H1 (cell line): ENCODE results near the gene ODC1. TPM values are rescaled to one million over a fixed set of nuclear protein-coding genes. Genes with fewer than 3 reads are reported as not detected.

Experiments
- CTCF ChIA-PET: fragments of 300-600 bp; sonication (Branson Sonifier 250); formaldehyde crosslinking; loops from one replicate; lab custom pipeline; 2021; ENCODE audit not compliant: partially characterized antibody; lab: Charles Lee
- POLR2A ChIA-PET: fragments of 300-600 bp; sonication (Branson Sonifier 250); formaldehyde crosslinking; loops from one replicate; lab custom pipeline; 2021; ENCODE audit warnings: inconsistent platforms; ENCODE audit not compliant: partially characterized antibody; lab: Charles Lee
- DNase-seq, 2 experiments: peaks; one replicate each; pipeline versions ENCODE4 v3.0.0 to v3.0.0-alpha.2; 2010 to 2022; ENCODE audit warnings: low spot score in 2 of 2, low read depth in 1 of 2, mixed read lengths in 1 of 2
- FAIRE-seq: peaks from 2 replicates; lab custom pipeline; 2011; peaks lifted over from hg19 to GRCh38; lab: Jason Lieb, UNC
- H2AFZ ChIP-seq: 2 replicates; pipeline ENCODE4 v1.8.1; 2012; ENCODE audit warnings: low read length, inconsistent platforms
- H2AK5ac ChIP-seq: 2 replicates; pipeline ENCODE4 v1.6.1; 2013; ENCODE audit warnings: low read depth, low read length
- H2BK120ac ChIP-seq: replicated peaks from 2 replicates; pipeline ENCODE3; 2013; ENCODE audit warnings: low read depth, low read length, inconsistent platforms
- H2BK12ac ChIP-seq: 2 replicates; pipeline ENCODE4 v1.6.1; 2013; ENCODE audit warnings: low read depth, low read length
- H2BK15ac ChIP-seq: 2 replicates; pipeline ENCODE4 v1.6.1; 2013; ENCODE audit warnings: low read length
- H2BK20ac ChIP-seq: 2 replicates; pipeline ENCODE4 v1.6.1; 2013; ENCODE audit warnings: low read length
- H2BK5ac ChIP-seq: 2 replicates; pipeline ENCODE4 v1.6.1; 2013; ENCODE audit warnings: low read depth, low read length
- H3K14ac ChIP-seq: 2 replicates; pipeline ENCODE4 v1.6.1; 2013; ENCODE audit warnings: inconsistent platforms; ENCODE audit not compliant: insufficient read length
- H3K18ac ChIP-seq: 2 replicates; pipeline ENCODE4 v1.6.1; 2013; ENCODE audit warnings: low read length; ENCODE audit errors: extremely low read depth
- H3K23ac ChIP-seq: 2 replicates; pipeline ENCODE4 v1.6.1; 2013; ENCODE audit warnings: inconsistent platforms; ENCODE audit not compliant: insufficient read length
- H3K23me2 ChIP-seq: 2 replicates; pipeline ENCODE4 v1.6.1; 2013; ENCODE audit warnings: low read depth, low read length
- H3K27ac ChIP-seq: 2 replicates; pipeline ENCODE4 v1.6.1; 2011; ENCODE audit warnings: low read depth, low read length, inconsistent platforms
- H3K27me3 ChIP-seq, 4 experiments: replicated peaks in 1 of 4; 1 replicate in 1 of 4; 2 replicates in 3 of 4; pipeline versions ENCODE4 v1.6.1 to v1.8.1; 2011 to 2013; ENCODE audit warnings: low read length in 3 of 4, mild to moderate bottlenecking in 3 of 4, inconsistent platforms in 2 of 4, mixed read lengths in 2 of 4, moderate library complexity in 1 of 4; ENCODE audit not compliant: control insufficient read depth in 3 of 4, insufficient read depth in 3 of 4; ENCODE audit errors: extremely low read depth in 1 of 4
- H3K36me3 ChIP-seq, 4 experiments: 2 replicates each; pipeline versions ENCODE4 v1.6.1 to v1.8.1; 2011 to 2013; ENCODE audit warnings: mild to moderate bottlenecking in 4 of 4, low read length in 3 of 4, moderate library complexity in 2 of 4, control low read depth in 1 of 4, inconsistent platforms in 1 of 4; ENCODE audit not compliant: insufficient read depth in 4 of 4, control insufficient read depth in 2 of 4
- H3K4ac ChIP-seq: replicated peaks from 2 replicates; pipeline ENCODE3; 2013; ENCODE audit warnings: low read length, low read depth, mixed read lengths, inconsistent platforms; ENCODE audit not compliant: insufficient read length
- H3K4me1 ChIP-seq, 4 experiments: replicated peaks in 1 of 4; 1 replicate in 1 of 4; 2 replicates in 3 of 4; pipeline versions ENCODE4 v1.6.1 to v1.8.1; 2011 to 2013; ENCODE audit warnings: low read length in 3 of 4, inconsistent platforms in 2 of 4, mixed read lengths in 1 of 4; ENCODE audit not compliant: insufficient read depth in 4 of 4, control insufficient read depth in 3 of 4
- H3K4me2 ChIP-seq, 2 experiments: 2 replicates each; pipeline versions ENCODE4 v1.6.1 to v1.8.1; 2011 to 2013; ENCODE audit warnings: low read depth in 2 of 2, low read length in 2 of 2, control low read depth in 1 of 2, inconsistent platforms in 1 of 2, mild to moderate bottlenecking in 1 of 2; ENCODE audit not compliant: insufficient read depth in 1 of 2
- H3K4me3 ChIP-seq, 4 experiments: fragments of 200-600, 300-600 bp in 1 of 4; sonication (generic), shearing (Covaris generic), sonication (Bioruptor Twin) in 1 of 4; 2 replicates each; pipeline versions ENCODE4 v1.5.1 to v1.8.1; 2011 to 2016; ENCODE audit warnings: low read length in 4 of 4, low read depth in 3 of 4, control low read depth in 2 of 4, inconsistent platforms in 2 of 4, mild to moderate bottlenecking in 2 of 4, mixed read lengths in 1 of 4, moderate library complexity in 1 of 4; ENCODE audit not compliant: insufficient read depth in 2 of 4; ENCODE audit errors: extremely low read depth in 1 of 4
- H3K56ac ChIP-seq: replicated peaks from 2 replicates; pipeline ENCODE3; 2013; ENCODE audit warnings: low read depth, mild to moderate bottlenecking, mixed read lengths, low read length, inconsistent platforms; ENCODE audit not compliant: insufficient read length
- H3K79me1 ChIP-seq: 2 replicates; pipeline ENCODE4 v1.6.1; 2013; ENCODE audit warnings: low read depth, low read length, control low read depth
- H3K79me2 ChIP-seq, 2 experiments: 2 replicates each; pipeline versions ENCODE4 v1.6.1 to v1.8.1; 2012 to 2013; ENCODE audit warnings: low read length in 2 of 2, mild to moderate bottlenecking in 2 of 2, inconsistent platforms in 1 of 2; ENCODE audit not compliant: insufficient read depth in 2 of 2, control insufficient read depth in 1 of 2
- H3K9ac ChIP-seq, 4 experiments: replicated peaks in 1 of 4; 1 replicate in 1 of 4; 2 replicates in 3 of 4; pipeline versions ENCODE4 v1.6.1 to v1.8.1; 2011 to 2013; ENCODE audit warnings: low read depth in 3 of 4, low read length in 3 of 4, control low read depth in 2 of 4, mild to moderate bottlenecking in 2 of 4, moderate library complexity in 2 of 4, inconsistent platforms in 1 of 4; ENCODE audit errors: extremely low read depth in 1 of 4
- H3K9me3 ChIP-seq, 2 experiments: 2 replicates each; pipeline versions ENCODE4 v1.6.1 to v1.8.1; 2012 to 2013; ENCODE audit warnings: mild to moderate bottlenecking in 2 of 2, moderate library complexity in 2 of 2, control low read depth in 1 of 2, inconsistent platforms in 1 of 2, low read depth in 1 of 2, low read length in 1 of 2, mixed read lengths in 1 of 2; ENCODE audit not compliant: insufficient read depth in 2 of 2
- H4K20me1 ChIP-seq, 2 experiments: replicated peaks in 1 of 2; 2 replicates each; pipeline versions ENCODE3 to v1.8.1; 2011 to 2013; ENCODE audit warnings: inconsistent platforms in 2 of 2, low read length in 2 of 2, mild to moderate bottlenecking in 1 of 2; ENCODE audit not compliant: insufficient read depth in 2 of 2, control insufficient read depth in 1 of 2
- H4K5ac ChIP-seq: 2 replicates; pipeline ENCODE4 v1.6.1; 2013; ENCODE audit warnings: low read length, low read depth, mixed read lengths, inconsistent platforms; ENCODE audit not compliant: insufficient read length
- H4K8ac ChIP-seq: 2 replicates; pipeline ENCODE4 v1.8.0; 2013; ENCODE audit warnings: mild to moderate bottlenecking, moderate library complexity, low read length, inconsistent platforms; ENCODE audit not compliant: insufficient read depth; ENCODE audit errors: extremely low read depth
- H4K91ac ChIP-seq: replicated peaks from 2 replicates; pipeline ENCODE3; 2013; ENCODE audit warnings: low read length, mixed read lengths, inconsistent platforms; ENCODE audit not compliant: insufficient read length
- CEBPB ChIP-seq: IDR thresholded peaks from 2 replicates; pipeline ENCODE4 v1.6.1; 2012; ENCODE audit warnings: low read depth, low read length
- CTBP2 ChIP-seq: IDR thresholded peaks from 2 replicates; pipeline ENCODE4 v1.7.0; 2011; ENCODE audit warnings: borderline replicate concordance, mild to moderate bottlenecking, moderate library complexity, mixed read lengths, low read length; ENCODE audit not compliant: insufficient read depth, insufficient read length
- EP300 ChIP-seq, 2 experiments: IDR thresholded peaks; 1 replicate in 1 of 2; 2 replicates in 1 of 2; pipeline ENCODE4 v1.6.1; 2011 to 2012; ENCODE audit warnings: low read depth in 2 of 2, low read length in 2 of 2, mild to moderate bottlenecking in 2 of 2, borderline replicate concordance in 1 of 2, inconsistent platforms in 1 of 2, moderate library complexity in 1 of 2
- GTF2F1 ChIP-seq: IDR thresholded peaks from 2 replicates; pipeline ENCODE4 v1.6.1; 2012; ENCODE audit warnings: low read depth, low read length, improper control_type of control experiment, borderline replicate concordance
- RAD21 ChIP-seq, 2 experiments: IDR thresholded peaks in 1 of 2; conservative IDR thresholded peaks in 1 of 2; 2 replicates each; pipeline ENCODE4 v1.6.1; 2011; ENCODE audit warnings: low read depth in 2 of 2, low read length in 2 of 2, improper control_type of control experiment in 1 of 2, inconsistent platforms in 1 of 2, mild to moderate bottlenecking in 1 of 2, moderate library complexity in 1 of 2
- SAP30 ChIP-seq: fragments of 300-600 bp; sonication (generic); IDR thresholded peaks from 2 replicates; pipeline ENCODE4 v1.7.1; 2012; ENCODE audit warnings: low read length, moderate library complexity, mild to moderate bottlenecking, inconsistent platforms; ENCODE audit not compliant: insufficient read depth, insufficient replicate concordance
- SRF ChIP-seq: IDR thresholded peaks from 2 replicates; pipeline ENCODE4 v1.6.1; 2011; ENCODE audit warnings: mild to moderate bottlenecking, low read depth, low read length, moderate library complexity
- TAF7 ChIP-seq: optimal IDR thresholded peaks from 2 replicates; pipeline ENCODE3; 2011; ENCODE audit warnings: low read depth, mild to moderate bottlenecking, inconsistent platforms, low read length, moderate library complexity, borderline replicate concordance
- WGBS, 2 experiments: shearing (Covaris generic) in 1 of 2; methylation state at CpG; one replicate each; pipeline versions ENCODE4 v1.1.6 to v1.1.7; 2013 to 2015; ENCODE audit warnings: low lambda C conversion rate in 2 of 2, mixed read lengths in 2 of 2, inconsistent platforms in 1 of 2, low coverage in 1 of 2, missing lambda C conversion rate in 1 of 2; ENCODE audit not compliant: insufficient replicate concordance in 2 of 2, insufficient coverage in 1 of 2, insufficient read length in 1 of 2; ENCODE audit errors: extremely low coverage in 1 of 2, missing lambda C conversion rate in 1 of 2; 5-methylcytosine and 5-hydroxymethylcytosine counted together
- polyA plus RNA-seq, 7 experiments: library from polyadenylated mRNA; depleted of rRNA in 3 of 7; stranded (reverse) in 5 of 7; unstranded in 2 of 7; fragments of >200 nt in 5 of 7; fragments of 200-250 nt in 2 of 7; gene quantifications; 1 replicate in 5 of 7; 2 replicates in 1 of 7; 4 replicates in 1 of 7; pipeline versions ENCODE4 v1.2.1 to v1.2.3, GENCODE V29; 2011 to 2013; ENCODE audit warnings: missing spikeins in 2 of 7, mixed read lengths in 2 of 7
- total RNA-seq: library from RNA; stranded (reverse); fragmentation: NEBNext Ultra II Directional; extraction: Animal tissue kit (Norgen Biotek cat#: 25700); gene quantifications from 2 replicates; pipeline ENCODE4 v1.2.1, GENCODE V29; 2021
- TF ChIP-seq, protein P1 (sequence below): IDR thresholded peaks from 2 replicates; pipeline ENCODE4 v1.6.1; 2012; ENCODE audit warnings: inconsistent platforms

Gene ODC1
- total and polyA plus RNA-seq, 2 of the 8 experiments (the other 6 are each of a cell fraction or from before 2014, with no cell fraction given): 57.2 to 76.7 TPM

DNA sequence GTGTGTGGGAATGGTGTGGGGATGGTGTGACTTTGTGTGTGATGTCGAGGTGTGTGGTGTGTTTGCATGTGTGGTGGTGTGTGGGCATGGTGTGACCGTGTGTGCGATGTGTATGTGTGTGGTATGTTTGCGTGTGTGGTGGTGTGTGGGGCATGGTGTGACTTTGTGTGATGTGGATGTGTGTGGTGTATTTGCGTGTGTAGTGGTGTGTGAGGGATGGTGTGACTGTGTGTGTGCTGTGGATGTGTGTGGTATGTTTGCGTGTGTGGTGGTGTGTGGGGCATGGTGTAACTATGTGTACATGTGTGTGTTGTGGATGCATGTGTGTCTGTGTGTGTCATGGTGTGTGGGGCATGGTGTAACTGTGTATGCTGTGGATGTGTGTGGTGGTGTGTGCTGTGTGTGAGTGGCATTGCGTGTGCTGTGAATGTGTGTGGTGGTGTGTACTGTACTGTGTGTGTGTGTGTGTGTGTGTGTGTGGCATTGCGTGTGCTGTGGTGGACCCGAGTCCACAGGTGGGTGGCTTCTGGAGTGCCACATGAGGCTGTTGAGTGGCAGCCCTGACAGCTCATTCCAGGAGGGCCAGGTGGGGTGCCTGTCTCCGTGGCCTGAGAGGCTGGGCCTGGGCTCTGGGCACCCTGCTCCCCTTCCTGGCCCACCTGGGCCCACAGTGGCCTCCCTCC is 14.7 kb downstream of the ODC1 start:
- H2AK5ac ChIP-seq: peak overlapping the region; percentile 67
- CTCF ChIA-PET: interaction anchor here (0.6 to 4.6 kb wide), 27 partner anchors 10 to 359 kb away, joined by 3 to 44 read pairs (median 8); partner anchors contain the start of gene ODC1
- WGBS, 2 experiments: 90 to 100% methylated on average over 1 to 10 of the region's 10 CpGs
- peak overlapping the region; percentile 36 to 38; a peak in 3 of 4 replicates for H3K4me2 ChIP-seq
- FAIRE-seq (no peak), DNase-seq (no peak)
- peak overlapping the region; percentile 18; the same call in 1 of the 2 replicates for H2BK5ac ChIP-seq
- H3K4me1 ChIP-seq: peaks cover 0 to 3% (median 1%) of the 10 kb centered on the region in 4 experiments; a peak in 3 of 7 replicates
- H3K27me3 ChIP-seq: peaks cover 0 to 8% (median 3%) of the 10 kb centered on the region in 4 experiments; a peak in 3 of 7 replicates
- H3K4me3 ChIP-seq: peak overlapping the region in 1 of 4 experiments; percentile 42; a peak in 1 of 8 replicates
- peak overlapping the region; percentile 73 for H4K91ac ChIP-seq
- H3K9ac ChIP-seq: 0 out of 7 replicates have a peak overlapping the region, but pooled peaks of 1 of the 4 experiments have one; percentile 1
- no peaks in the 10 kb centered on the region for H3K79me2 ChIP-seq
- H3K18ac ChIP-seq: no peak overlapping the region
- H3K23me2 ChIP-seq: peaks cover 10% of the 10 kb centered on the region
- H2AFZ ChIP-seq: no peak overlapping the region
- POLR2A ChIA-PET: interaction anchor here (0.7 to 1.5 kb wide), 5 partner anchors 8 to 309 kb away, joined by 3 to 4 read pairs (median 3); no protein-coding TSS in a partner anchor
- H3K56ac ChIP-seq: peak overlapping the region; percentile 86
- peak overlapping the region; percentile 95; the same call in 1 of the 2 replicates for H2BK12ac ChIP-seq
- 0 out of 2 replicates have a peak overlapping the region, but pooled peaks have one; percentile 24 for H2BK20ac ChIP-seq
- H4K5ac ChIP-seq: no peak overlapping the region
- no peak overlapping the region for H3K23ac ChIP-seq
- peaks cover 0 to 8% of the 10 kb centered on the region in 2 experiments for H4K20me1 ChIP-seq
- H3K36me3 ChIP-seq: no peaks in the 10 kb centered on the region
- H4K8ac ChIP-seq: no peak overlapping the region; the same call in 1 of the 2 replicates
- no peak overlapping the region for H2BK120ac ChIP-seq
- H3K9me3 ChIP-seq: no peaks in the 10 kb centered on the region
- H3K27ac ChIP-seq: no peak overlapping the region
- no peaks in the 10 kb centered on the region for H3K79me1 ChIP-seq
- H3K4ac ChIP-seq: peak overlapping the region; percentile 97
- peak overlapping the region; percentile 100; the same call in 1 of the 2 replicates for H2BK15ac ChIP-seq
- no peak overlapping the region for H3K14ac ChIP-seq
- no peak for TF ChIP-seq SRF
- TF ChIP-seq RAD21 (IDR thresholded peaks at IDR 0.05 in 1 of 2, conservative IDR thresholded peaks at IDR 0.05 in 1 of 2; ENCODE audit: low read depth in 2 of 2, low read length in 2 of 2): no peak
- TF ChIP-seq, protein P1, sequence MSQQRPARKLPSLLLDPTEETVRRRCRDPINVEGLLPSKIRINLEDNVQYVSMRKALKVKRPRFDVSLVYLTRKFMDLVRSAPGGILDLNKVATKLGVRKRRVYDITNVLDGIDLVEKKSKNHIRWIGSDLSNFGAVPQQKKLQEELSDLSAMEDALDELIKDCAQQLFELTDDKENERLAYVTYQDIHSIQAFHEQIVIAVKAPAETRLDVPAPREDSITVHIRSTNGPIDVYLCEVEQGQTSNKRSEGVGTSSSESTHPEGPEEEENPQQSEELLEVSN: no peak
- TF ChIP-seq EP300 (IDR thresholded peaks at IDR 0.05; ENCODE audit: borderline replicate concordance in 1 of 2, low read depth in 2 of 2, low read length in 2 of 2): no peak
- no peak for TF ChIP-seq SAP30
- no peak for TF ChIP-seq CEBPB
- TF ChIP-seq CTBP2: no peak
- no peak for TF ChIP-seq TAF7
- no peak for TF ChIP-seq GTF2F1
